HG02642 (cell line): ENCODE data around the gene ACTN4.

Experiments used
- ATAC-seq: cut with Tn5 transposase; IDR thresholded peaks from one replicate; pipeline ENCODE4 v1.9.1; 2021; ENCODE audit warnings: mild to moderate bottlenecking; ENCODE audit not compliant: unreplicated experiment, poor library complexity

Gene ACTN4

DNA sequence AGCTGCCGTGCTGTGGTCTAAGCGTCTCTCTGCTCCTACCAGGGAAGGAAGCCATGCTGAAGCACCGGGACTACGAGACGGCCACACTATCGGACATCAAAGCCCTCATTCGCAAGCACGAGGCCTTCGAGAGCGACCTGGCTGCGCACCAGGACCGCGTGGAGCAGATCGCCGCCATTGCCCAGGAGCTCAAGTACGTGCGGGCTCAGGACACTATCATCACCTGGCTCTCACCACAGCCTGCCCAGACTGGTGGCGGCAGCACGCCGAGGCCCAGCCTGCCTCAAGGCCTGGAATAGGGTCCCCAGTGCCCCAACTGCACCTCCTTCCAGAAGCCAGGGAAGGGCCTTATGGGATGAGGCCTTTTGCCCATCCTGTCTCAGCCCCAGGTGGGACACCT lies 74.0 kb downstream of the ACTN4 start:
- ATAC-seq, result no peak

DNA sequence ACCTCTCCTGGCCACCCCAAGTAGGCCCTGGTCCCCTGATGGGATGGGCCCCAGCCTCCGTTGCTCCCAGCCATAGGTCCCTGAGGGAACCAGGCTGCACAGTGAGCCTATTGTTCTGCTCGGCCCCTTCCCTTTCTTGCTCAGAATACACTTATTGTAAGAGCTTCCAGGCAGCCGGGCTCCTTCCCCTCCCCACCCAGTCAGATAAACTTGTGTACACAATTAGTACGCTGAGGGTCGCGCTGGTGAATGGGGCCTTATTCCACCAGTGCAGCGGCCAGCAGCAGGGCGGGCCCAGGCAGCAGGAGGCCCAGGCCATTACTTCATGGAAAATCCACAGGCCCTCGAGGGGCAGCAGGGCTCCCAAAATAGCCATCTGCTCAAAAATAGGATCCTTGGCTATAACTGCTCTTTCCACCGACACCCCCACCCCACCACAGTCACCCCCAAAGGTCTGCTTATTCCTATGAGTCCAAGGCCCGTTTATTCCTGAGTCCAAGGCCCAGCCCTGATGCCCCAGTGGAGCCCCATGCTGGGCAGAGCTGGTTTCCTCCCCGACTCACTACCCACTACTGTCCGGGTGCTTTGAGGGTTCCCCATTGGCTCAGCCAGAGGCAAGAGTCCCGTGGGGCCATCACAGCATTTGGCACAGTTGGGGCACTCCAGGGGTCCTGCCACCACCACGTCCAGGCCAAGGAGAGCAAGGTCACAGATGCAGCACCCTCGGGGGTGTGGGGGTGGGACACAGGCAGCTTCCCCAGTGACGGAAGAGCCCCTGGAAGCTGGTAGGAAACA lies 74.7 kb downstream of the ACTN4 start:
- ATAC-seq, result no peak

- no peak for ATAC-seq
These were observed 75.6 kb downstream of the ACTN4 start for GRCh38 chr19:38722947-38723605.

GRCh38 chr19:38723606-38723965 lies 76.1 kb downstream of the ACTN4 start:
- no peak for ATAC-seq

DNA sequence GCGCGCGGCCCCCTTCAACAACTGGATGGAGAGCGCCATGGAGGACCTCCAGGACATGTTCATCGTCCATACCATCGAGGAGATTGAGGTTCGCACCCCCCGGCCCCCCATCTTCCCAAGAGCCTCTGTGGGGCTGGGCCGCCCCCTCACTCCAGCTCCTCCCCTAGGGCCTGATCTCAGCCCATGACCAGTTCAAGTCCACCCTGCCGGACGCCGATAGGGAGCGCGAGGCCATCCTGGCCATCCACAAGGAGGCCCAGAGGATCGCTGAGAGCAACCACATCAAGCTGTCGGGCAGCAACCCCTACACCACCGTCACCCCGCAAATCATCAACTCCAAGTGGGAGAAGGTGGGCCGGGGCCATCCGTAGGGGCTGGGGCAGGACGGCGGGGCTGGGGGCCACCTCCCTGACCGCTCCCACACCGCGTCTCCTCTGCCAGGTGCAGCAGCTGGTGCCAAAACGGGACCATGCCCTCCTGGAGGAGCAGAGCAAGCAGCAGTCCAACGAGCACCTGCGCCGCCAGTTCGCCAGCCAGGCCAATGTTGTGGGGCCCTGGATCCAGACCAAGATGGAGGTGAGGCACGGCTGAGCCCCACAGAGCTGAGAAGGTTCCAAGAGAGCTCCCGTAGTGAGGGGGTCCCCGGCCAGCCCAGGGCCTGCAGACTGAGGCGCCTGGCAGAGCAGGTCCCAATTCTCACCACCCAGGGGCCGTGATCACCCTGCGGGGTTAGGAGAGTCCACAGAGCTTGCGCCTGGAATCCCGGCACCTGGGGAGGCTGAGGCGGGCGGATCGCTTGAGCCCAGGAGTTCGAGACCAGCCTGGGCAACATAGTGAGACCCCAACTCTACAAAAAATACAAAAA lies 76.8 kb downstream of the ACTN4 start:
- no peak for ATAC-seq

- no peak for ATAC-seq
These were observed 78.2 kb downstream of the ACTN4 start for GRCh38 chr19:38725469-38726283.

GRCh38 chr19:38726284-38726673 lies 78.8 kb downstream of the ACTN4 start:
- ATAC-seq, result no peak

DNA sequence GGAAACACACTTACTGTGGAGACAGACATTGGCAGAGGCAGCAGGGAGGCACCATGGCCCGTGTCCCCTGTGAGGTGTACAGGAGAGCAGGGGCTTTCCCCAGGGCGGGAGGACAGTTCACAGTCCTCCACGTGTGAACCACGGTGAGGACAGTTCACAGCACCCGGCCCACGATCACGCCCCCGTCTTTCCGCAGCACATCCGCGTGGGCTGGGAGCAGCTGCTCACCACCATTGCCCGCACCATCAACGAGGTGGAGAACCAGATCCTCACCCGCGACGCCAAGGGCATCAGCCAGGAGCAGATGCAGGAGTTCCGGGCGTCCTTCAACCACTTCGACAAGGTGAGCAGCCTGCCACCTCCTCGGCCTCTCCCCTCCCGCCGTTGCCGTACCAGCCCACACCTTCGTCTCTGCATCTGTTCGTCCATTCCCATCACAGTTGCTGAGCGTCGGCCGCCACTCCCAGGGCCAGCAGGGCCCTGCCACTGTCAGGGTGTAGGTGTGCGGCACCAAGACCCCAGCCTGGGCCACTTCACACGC lies 79.4 kb downstream of the ACTN4 start:
- ATAC-seq, result no peak

DNA sequence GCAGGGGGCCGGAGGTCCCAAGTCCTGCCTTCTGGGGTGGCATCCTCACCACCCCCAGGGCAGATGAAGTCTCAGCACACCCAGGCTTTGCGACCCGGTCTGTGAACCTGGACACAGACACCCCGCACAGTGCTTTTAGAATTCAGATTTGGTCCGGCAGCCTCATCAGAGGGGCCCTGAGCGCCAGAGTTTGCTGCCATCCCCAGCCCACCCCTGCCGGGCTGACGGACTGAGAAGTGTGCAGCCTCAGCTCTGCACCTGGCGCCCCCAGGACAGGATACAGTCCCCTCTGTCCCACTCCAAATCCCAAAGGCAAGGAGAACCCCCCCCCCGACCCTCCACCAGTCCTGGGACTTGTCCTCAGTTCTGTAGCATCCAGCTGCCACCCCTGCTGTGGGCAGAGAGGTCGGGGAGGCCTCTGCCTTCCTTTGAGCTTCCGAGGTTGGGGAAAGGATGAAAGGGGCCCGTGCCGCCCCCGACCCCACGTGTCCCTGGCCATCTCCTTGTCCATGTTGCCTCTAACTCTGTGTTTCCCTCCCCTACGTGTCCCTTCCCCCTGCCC lies 79.9 kb downstream of the ACTN4 start:
- ATAC-seq, result no peak

DNA sequence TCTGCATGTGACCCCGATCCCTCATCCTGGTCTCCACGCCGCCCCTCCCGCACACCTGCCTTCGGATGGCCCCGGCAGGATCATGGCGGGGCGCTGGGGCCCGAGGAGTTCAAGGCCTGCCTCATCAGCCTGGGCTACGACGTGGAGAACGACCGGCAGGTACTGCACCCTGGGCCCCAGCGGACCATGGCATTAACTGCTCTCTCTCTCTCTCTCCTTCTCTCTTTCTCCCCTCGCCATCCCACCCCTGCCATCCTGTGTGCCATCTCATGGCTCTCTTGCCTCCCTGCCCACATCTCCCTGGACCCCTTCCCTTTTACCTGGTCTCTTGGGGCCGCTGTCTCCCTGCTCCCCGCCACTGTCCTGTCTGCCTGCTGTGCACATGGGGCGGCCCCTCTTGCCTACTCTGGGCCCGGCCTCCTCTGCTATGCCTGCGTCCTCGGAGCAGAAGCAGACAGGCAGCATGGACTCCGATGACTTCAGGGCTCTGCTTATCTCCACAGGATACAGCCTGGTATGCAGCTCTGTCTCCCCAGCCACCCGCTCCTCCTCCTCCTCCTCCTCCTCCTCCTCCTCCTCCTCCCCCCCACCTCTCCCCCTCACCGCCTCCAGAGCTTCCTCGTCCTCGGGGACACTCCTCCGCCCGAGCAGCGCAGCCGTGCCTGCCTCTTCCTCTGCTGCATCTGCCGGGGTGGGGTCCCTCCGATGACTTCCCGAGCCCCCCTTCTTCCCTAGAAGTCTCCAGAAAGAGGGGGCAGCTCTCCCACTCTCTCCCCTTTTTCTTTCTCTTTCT lies 80.6 kb downstream of the ACTN4 start:
- no peak for ATAC-seq

- ATAC-seq, result no peak
These were observed 81.5 kb downstream of the ACTN4 start for GRCh38 chr19:38728752-38729541.

- ATAC-seq, result no peak
These were observed 82.4 kb downstream of the ACTN4 start for GRCh38 chr19:38729653-38730469.

GRCh38 chr19:38730470-38730730 lies 83.0 kb downstream of the ACTN4 start:
- ATAC-seq, result no peak

DNA sequence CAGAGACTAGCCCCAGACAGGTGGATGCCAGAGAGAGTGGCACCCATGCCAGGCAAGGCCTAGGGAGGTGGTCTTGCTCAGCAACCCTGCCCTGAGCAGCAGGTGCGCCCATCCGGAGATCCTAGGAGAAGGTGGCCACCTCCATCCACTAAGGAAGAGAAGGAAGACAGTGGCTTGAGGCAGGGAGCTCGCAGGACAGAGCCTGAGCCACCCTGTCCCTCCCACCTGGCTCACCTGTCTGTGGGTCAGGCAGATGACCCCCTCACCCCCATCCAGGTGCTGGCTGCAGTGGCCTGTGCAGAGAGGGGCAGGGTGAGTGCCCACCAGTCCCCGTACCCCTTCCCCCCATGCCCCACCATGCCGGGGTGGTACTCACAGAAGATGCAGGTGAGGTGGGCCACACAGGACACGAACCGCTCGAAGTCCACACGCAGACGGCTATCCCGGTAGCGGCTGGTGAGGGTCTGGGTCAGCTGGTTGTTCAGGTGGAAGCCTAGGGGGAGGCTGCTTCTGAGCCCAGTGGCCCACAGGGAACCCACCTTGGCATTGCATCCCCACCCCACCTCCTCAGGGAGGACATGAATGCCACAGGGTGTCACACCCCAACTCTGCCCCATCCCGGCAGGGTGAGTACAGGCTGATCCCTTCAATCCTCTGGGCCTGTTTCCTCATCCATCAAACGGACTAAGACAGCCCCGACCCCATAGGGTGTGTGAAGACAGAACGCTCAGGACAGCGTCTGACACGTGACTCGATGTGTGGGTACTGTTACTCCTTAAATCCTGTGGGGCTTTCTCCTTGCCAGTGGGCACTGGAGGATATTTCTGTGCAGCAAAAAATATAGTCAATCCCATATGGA lies 83.5 kb downstream of the ACTN4 start:
- ATAC-seq, result no peak

- no peak for ATAC-seq
These were observed 84.3 kb downstream of the ACTN4 start for GRCh38 chr19:38731654-38732301.

GRCh38 chr19:38733241-38733492 lies 85.7 kb downstream of the ACTN4 start:
- ATAC-seq, result no peak
